NB4 (cell line): ENCODE results near the gene HOXB1.

Experiments used
- DNase-seq: peaks from one replicate; pipeline ENCODE4 v3.0.0; 2010; ENCODE audit warnings: low read depth
- H3K4me3 ChIP-seq: one replicate; pipeline ENCODE4 v1.5.1; 2011; ENCODE audit warnings: mild to moderate bottlenecking, low read depth, low read length, moderate library complexity
- CTCF ChIP-seq: IDR thresholded peaks from one replicate; pipeline ENCODE4 v1.5.1; 2012; ENCODE audit warnings: low read depth, low read length
- MAX ChIP-seq: IDR thresholded peaks from 2 replicates; pipeline ENCODE4 v1.6.1; 2011; ENCODE audit warnings: low read depth, low read length
- MYC ChIP-seq: IDR thresholded peaks from 2 replicates; pipeline ENCODE4 v1.6.1; 2011; ENCODE audit warnings: low read depth, low read length
- POLR2A ChIP-seq: IDR thresholded peaks from 2 replicates; pipeline ENCODE4 v1.6.1; 2011; ENCODE audit warnings: mild to moderate bottlenecking; ENCODE audit not compliant: insufficient read length; ENCODE audit errors: extremely low read depth

HOXB1 gene

GRCh38 chr17:48565022-48565554, 34.3 kb upstream of the HOXB1 start:
- no peak overlapping the region for H3K4me3 ChIP-seq
- no peak for TF ChIP-seq CTCF
- TF ChIP-seq MAX: no peak
- TF ChIP-seq MYC: no peak
- DNase-seq: no peak

- H3K4me3 ChIP-seq: no peak overlapping the region
- DNase-seq: no peak
- no peak for TF ChIP-seq CTCF
- TF ChIP-seq POLR2A: no peak
- no peak for TF ChIP-seq MYC
- no peak for TF ChIP-seq MAX
These were observed 33.6 kb upstream of the HOXB1 start for GRCh38 chr17:48564188-48565021.

- TF ChIP-seq MAX (no peak), CTCF (no peak), POLR2A (no peak), MYC (no peak)
- DNase-seq: no peak
- no peak overlapping the region for H3K4me3 ChIP-seq
These were observed 33.0 kb upstream of the HOXB1 start for GRCh38 chr17:48563867-48564187.

GRCh38 chr17:48563385-48563838, 32.6 kb upstream of the HOXB1 start:
- no peak overlapping the region for H3K4me3 ChIP-seq
- no peak for DNase-seq
- TF ChIP-seq CTCF (no peak), MYC (no peak), POLR2A (no peak), MAX (no peak)

GRCh38 chr17:48562934-48563333, 32.1 kb upstream of the HOXB1 start:
- no peak overlapping the region for H3K4me3 ChIP-seq
- DNase-seq: no peak
- TF ChIP-seq MYC: no peak
- TF ChIP-seq POLR2A: no peak
- no peak for TF ChIP-seq CTCF
- TF ChIP-seq MAX: no peak
